Stromal cell of bone marrow (primary cell): ENCODE results near the gene GALNT10.
A peak's percentile ranks its signal among the peaks of the same experiment; 100 is the strongest.

ENCODE experiments used
- DNase-seq: peaks from one replicate; pipeline ENCODE4 v3.0.0-alpha.2; 2012; ENCODE audit warnings: low read depth

Gene GALNT10

DNA sequence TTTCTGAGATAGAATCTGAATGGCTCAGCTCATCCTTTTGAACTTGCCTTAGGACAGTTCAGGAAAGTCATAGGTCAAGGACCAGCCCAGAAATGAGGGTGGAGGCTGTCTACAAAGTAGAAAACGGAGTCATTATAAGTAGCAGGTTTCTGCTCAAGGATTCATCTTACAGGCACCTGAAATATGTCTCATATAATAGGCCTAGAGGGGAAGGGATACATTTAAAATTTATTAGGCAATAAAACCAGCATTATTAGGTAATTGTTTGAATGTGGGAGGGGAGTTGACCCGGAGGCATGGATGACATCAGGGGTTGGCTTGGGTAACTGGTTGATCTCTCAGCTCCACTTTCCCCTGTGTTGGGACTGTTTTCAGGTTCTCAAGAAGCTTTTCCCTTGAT is 11.9 kb upstream of the GALNT10 start:
- DNase-seq: no peak

DNA sequence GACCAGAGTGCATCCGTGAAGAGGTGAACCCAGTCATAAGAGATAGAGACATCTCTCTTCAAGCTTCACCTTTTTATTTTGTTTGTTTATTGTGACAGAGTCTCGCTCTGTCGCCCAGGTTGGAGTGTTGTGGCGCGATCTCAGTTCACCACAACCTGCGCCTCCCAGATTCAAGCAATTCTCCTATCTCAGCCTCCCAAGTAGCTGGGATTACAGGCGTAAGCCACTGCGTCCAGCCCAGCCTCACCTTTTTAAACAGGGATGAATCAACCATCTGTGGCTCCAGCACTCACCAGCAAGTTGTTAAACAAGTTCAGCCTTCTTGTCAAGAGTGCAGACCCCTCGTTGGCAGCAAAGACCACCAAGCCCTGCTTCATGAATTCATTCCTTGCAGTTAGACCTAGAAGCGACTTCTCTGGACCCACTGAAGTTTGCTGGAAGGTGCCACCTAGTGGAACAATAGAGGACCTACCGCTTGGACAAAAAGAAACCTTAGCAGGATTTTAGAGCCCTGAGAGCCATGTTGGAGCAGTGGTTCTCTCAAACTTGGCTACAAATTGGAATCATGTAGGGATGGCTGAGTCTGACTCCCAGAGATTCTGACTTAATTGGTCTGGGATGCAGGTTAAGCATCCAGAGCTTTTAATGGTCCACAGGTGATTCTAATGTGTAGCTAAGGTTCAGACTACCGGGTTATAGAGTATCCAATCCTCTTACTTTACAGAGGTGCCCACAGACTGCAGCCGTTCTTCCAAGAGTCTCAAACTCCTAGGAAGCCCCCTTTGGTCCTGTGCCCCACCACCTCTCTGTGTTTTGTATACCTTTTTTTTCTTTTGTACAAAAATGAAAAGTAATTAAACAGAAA is 10.5 kb upstream of the GALNT10 start:
- DNase-seq: no peak

DNA sequence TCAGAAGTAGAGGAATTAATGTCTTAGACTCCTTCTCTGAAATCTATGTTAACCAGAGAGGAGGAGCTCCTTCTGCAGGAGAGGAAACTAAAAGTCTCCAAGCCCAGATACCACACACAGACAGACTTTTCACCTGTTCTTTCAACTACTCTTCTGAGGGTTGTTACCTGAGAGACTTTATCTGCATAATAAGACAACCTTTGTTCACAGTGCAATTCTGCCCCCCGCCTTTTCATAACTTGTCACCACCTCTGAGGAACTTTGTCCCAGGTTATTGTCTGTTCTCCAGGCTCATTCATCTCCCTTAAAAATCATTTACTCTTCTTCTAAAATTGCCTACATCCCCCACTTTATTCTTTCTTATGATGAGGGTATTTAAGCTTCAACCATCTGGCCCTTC is 9.4 kb upstream of the GALNT10 start:
- DNase-seq: no peak

DNA sequence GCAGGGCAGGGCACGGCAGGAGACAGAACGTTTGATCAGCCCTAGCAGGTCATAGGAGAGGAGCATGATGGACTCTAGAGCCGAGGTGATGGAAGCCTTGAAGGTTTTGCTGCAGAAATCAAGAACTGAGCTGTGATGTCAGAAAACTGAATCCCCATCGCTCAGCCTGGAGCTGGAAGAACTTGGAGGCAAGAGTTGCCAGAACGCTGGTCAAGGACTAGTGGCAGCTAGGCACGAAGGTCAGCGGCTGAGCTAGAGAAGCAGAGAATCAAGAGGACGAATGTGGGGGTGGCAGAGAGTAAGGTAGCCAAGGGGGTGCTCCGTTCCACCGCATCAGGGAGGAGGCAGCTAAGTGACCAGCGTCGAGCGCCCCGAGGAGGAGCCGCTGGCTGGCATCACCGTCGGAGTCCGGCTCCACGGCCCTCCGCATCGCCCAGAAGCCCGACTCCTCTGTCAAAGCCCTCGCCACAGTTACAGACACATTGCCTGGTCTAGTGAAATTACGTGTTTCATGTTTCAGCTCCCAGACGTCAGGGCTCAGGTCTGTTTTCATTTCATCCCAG is 1.2 kb upstream of the GALNT10 start:
- no peak for DNase-seq

DNA sequence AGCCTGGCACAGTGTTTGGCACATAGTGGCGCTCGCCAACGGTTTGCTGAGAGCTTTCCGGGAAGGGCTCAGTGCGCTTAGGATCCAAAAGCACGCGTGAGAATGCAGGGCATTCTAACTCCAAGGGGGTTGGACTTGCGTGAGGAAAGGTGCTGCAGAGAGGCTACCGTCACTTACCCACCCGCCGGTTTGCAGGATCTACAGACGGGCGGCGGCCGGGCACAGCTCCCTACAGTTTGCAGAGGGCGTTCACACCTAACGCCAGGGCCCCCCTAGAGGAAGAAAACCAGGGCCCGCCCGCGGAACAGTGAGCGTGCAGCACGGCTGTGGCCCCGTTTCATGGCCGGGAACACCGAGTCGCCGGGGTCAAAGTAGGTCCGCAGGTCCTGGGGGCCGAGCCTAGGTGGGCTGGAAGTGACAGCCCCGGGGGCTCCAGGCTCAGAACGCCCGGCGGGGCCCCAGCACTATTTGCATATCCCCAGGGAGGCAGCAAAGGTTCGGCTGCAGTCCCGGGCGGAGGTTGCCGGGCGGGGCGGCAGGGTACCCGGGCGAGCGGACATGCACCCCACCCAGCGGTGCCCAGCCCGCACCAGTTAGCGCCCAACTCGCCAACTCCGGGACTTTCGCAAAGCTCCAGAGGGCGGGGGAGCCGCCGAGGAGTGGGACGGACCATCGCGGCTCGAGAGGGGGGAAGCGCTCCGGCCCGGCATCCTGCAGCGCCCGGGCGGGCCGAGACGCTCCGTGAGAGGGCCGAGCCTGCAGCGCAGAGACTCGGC is 526 bp upstream of the GALNT10 start:
- DNase-seq: peak; percentile 62

DNA sequence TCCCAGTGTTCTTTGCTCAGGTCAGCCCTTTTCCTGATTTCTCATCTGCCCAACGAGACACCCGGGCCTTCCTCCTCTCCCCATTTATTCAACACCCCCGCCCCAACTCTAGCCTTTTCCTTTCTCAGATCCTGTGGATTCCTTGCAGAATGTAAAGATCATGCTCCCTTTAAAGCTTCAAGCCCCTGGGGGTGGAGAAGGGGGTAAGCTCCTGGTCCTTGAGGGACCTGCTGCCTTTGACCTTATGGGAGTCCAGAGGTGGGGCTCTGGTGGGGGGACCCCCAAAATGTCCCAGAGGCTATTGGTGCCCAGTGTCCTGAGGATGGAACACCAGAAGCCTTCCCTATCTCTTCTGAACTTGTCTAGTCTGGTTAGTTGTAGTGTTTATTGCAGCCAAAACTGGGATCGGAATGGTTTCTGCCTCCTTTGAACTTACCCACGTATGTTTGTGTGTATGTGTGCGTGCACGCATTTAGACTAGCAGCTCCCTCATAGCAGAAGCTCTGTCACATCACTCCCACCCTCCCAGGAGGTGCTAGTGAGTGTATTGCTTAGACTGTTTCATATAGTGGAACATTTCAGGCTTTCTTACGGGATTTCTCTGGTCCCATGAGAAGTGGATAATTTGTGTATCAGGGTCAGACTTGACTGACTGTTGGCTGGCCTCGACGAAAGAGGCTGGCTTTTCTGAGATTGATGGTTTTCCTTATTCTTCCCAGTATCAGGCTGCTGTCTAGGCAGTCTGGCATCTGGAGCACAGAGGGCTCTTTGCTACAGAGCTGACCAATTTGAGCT is 1.1 kb downstream of the GALNT10 start:
- no peak for DNase-seq

DNA sequence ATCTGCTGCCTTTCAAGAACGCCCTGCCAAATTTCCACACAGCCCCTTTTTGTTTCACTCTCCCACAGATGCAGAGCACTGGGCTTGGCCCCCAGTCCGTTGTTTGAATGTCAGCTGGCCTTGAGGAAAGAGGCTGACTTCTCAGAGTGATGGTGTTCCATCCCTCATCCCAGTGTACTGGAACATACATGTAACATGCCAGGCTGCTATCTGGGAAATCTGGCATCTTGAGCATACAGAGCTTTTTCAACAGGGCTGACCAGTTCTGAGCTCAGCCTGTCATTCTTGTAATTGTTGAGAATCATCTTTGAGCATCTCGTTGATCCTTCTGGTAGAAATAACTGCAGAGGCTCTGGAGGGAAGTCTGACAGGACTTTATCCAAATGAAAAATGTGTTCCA is 2.8 kb downstream of the GALNT10 start:
- DNase-seq: no peak

DNA sequence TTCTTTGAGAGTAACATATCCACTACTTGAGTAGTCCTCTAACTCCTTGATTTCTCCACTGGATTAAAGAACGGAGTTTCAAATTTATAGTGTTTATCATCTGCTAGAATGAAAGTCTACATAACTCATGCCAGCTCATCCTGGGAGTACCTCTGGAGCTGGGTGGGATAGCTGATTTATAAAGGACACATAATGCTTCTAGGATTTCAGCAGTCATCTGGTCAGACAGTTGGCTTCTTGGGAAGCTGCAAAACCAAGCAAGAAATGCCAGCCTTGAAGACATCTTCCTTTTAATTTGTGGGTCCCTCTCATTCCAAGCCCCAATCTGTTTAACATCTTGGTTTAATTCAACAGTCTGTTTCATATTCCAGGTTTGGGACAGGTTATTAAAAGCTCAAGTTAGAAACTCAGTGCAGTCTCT is 3.2 kb downstream of the GALNT10 start:
- DNase-seq: no peak

DNA sequence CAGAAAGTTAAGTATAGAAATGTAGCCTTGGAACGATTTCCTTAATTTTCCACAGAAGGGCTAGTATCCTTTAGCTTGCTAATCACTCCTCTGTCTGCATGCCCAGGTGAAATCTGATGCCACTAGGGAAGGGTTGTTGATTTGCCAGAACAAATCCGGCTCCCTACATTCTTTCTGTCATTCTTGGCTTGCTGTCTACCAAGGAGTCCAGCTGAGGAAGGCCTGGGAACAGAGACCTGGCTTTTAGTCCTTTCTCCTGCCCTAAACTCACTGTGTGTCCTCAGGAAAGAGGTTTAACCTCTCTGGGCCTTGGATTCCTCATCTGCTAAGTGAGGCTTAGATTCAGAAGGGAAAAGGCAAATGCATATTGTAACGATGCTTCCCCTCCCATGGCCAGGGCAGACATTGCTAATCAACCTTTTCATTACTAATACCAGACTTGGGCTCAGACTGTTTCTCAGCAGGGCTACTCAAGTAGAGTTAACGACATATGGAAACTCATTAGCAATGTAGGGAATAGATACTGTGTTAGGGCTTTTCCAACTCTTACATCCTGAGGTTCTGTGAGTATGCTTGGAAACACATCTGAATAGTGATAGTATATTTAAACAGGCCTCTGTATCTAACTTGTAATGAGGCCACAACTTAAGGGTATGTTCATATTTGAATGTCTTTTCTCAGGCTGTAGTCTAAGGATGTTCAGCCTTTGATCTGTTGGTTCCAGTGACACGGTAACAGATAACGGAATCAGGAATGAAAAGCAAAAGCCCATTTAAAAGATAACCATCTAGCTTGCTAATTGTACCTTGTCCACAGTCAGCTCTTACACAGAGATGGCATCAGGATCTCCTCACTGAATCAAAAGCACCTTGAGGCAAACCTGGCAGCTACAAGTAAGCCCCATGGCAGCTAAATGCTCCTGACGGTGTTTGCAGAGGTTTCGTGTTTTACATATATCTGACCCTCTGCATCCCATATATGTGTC is 4.1 kb downstream of the GALNT10 start:
- DNase-seq: no peak

DNA sequence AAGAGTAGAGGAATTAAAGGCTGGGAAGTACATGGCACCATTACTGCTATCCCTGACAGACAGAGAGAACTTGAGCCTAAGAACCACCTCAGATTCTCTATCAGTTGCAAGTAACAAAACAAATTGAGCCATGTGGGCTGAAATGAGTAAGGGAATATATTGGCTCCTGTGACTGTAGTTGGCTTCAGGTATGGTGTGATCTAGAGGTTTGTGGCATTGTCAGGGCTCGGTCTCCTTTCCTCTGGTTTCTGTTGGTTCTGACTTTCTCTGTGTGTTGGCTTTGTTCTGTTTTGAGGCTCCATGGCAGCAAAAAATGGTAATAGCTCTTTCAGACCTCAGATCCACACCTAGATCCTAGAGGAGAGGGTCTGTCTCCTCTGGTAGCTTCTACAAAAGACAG is 5.7 kb downstream of the GALNT10 start:
- DNase-seq: no peak

DNA sequence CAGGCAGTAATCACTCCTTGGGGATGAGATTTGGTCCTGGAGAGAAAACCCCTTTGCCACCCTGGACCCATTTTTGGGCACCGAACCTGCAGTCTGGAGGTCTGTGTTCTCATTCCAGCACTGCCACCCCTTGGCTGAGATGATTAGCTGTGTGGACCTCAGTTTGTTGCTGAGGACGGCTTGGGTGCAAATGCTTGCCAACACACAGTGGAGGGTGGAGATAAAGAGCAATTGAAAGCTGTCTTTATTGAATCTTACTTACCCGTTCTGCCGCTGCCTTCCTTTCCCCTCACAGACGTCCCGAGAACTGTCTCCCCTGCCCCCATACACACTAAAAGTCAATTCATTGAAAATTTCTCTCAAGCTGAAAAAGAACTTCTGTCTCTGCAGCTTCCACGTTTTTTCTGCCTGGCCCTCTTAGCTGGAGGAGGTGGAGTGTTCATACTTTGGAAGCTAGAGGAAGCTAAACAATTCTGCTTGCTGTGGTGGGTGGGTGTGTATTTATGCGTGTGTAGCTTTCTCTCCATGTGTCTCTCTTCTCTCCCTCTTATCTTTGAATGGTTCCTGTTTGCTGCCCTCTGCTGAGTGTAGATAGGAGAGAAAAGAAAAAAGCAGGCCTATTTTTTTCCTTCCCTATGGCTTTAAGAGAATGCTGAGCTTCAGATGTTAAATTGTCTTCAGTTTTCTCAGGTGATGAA is 6.6 kb downstream of the GALNT10 start:
- DNase-seq: no peak

DNA sequence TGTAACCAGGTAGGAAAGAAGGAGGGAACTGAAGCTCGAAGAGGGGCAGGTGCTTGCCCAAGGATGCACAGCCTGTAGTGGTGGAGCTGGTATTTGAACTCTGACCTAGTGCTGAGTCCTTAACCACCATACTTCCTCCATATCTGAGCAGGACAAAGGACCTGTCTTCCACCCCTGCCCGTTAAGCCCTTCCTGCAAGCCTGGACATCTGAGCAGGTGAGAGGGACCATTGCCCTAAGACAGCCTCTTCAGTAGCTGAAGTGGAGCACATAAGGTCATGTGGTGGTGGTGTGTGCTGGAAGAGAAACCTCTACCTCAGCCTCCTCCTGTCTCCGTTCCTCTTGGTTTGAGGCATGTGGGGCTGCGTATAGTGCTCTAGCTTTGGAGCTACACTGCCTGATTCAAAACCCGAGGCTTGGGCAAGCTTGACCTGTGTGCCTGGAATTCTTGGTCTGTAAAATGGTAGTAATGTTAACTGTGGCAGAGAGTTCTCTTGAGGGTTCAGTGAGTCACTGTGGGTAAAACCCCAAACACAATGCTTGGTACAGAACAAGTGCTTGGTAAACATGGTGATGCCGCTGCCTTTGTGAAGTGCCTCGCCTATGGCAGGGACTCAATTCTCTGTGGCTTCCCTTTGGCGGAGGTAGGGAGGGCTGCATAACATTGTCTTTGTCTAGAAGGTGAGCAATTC is 7.4 kb downstream of the GALNT10 start:
- no peak for DNase-seq

DNA sequence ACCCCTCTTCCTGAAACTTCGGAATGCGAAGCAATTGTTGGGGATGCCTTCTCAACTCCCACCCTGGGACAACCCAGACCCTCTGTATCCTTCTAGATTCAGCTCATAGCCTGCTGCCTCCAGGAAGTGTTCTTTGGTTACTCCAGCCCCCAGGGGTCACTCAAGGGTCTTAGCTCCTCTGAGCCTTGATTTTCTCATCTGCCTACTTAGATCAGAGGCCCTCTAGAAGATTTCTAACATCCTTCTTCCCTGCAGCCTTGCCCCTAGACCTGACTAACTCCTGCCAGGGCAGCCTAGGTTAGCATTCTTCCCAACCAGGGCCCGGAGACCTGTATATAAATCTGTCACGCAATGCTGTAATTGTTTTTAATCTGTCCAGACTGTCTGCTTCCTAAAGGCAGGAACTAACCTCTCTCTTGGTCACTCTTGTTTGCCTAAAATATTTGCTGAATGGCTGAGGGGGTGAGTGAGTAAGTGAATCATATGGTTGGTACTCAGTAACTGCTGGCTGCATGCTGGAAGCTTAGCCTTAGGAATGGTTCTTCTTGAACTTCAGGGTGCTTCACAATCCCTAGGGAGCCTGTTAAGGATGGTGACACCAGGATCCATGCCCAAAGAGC is 8.2 kb downstream of the GALNT10 start:
- no peak for DNase-seq

DNA sequence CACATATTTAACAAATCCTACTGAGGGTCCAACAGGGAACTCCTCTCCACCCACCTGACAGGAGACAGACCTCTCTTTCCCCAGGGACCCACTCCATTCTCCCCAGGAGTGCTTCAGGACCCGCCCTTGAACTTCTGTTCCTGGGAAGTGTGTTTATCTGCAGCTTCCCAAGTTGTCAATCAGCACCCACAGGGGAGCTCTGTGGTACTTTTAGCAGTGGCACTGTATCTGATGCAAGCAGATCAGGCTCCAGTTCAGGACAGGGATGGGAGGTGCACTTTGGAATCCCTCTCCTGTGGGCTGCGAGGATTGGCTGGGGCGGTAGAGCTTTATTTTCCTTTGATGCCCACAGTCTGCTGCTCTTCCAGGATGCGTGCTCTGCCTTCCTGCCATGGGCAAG is 8.7 kb downstream of the GALNT10 start:
- DNase-seq: no peak

DNA sequence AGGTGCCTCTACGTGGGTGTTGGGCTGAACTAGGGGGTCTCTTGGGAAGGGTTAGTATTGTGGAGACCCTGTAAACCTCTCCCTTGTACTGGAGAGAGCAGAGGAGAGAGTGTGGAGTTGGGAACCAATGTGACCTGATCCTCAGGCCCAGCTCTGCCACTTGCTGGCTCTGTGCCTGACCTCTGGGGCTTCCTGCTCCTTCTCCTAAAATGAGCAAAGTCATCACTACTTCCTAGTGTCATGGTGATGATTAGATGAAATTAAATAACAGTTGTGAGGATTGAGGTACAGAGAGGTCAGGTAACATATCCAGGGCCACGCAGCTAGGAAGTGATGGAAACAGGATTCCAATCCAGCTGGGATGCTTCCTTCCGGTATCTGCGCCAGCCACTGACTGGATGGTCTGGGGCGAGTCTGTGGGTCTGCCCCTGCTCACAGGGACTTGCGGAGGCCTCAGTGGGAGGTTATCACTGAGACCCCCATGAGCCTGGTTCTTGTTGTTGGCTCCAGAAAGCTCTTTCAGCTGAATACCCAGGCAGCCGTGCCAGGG is 9.2 kb downstream of the GALNT10 start:
- no peak for DNase-seq

DNA sequence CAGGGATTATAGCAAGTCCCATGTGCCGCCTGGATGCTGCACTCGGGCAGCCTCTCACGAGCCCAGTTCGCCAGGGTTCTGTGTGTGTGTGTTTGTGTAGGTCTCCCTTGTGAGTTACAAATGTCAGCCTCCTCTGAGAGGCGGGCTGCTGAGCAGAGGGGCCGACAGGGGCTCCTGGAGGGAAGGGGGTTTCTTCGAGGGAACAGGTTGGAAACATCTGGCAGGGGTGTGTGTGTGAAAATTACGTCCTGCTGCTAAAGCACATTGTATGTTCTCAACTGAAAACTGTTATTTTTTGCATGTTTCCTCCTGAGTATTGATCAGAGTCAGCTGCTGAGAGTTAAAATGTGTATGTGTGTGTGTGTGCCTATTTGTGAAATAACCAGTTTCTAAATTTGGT is 9.7 kb downstream of the GALNT10 start:
- no peak for DNase-seq

DNA sequence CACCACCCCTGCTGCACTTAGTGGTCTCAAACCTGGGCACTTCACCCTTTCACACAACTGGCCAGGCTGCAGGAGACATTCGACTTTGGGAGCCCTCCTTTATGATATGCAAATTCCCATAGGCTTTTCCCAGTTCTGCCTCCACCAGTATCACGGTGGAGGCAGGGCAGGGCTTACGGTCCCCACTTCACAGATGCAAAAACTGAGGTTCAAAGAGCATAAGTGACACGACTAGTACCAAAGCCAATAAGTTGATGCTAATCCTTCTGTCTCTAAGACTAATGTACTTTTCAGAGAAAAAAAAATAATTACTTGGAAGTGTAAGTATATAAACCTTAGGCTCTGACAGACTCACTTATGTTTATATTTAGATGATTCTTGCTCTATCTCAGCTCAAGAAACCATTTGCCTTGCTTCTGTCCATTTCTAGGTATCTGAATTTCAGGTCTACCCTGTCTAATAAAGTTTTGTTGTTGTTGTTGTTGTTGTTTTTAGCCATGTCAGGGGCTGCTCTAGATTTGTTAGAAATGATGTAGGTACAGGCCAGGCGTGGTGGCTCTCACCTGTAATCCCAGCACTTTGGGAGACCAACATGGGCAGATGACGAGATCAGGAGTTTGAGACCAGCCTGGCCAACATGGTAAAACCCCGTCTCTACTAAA is 10.7 kb downstream of the GALNT10 start:
- DNase-seq: no peak
